Epithelial cell of esophagus (primary cell): ENCODE results near the gene MRPS22.

Source experiments
- DNase-seq: peaks from one replicate; pipeline ENCODE4 v3.0.0; 2010; ENCODE audit warnings: low read depth
- H3K4me3 ChIP-seq: 2 replicates; pipeline ENCODE4 v1.5.1; 2011; ENCODE audit warnings: mild to moderate bottlenecking, low read length, control low read depth
- TF ChIP-seq, protein P1 (sequence below): IDR thresholded peaks from 2 replicates; pipeline ENCODE4 v1.5.1; 2011; ENCODE audit warnings: low read depth, mild to moderate bottlenecking, low read length, control low read depth, inconsistent platforms; ENCODE audit not compliant: insufficient read depth; ENCODE audit errors: missing control alignments

Gene MRPS22

DNA sequence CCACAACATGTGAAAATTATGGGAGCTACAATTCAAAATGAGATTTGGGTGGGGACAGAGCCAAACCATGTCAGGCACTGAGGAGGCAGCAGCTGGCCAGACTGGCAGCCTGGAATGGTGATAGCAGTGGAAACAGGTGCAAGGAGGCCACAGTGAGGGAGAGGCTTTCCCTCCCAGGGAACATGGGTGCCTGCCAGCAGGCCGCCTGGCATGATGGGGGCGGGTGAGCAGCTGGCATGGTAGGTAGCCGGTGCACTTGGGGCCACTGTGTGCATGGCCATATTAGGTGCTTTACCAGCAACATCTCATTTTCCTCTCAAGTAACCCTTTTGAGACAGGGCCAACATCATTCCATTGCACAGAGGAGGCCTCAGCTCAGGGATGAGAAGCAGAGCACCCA is 18.3 kb upstream of the MRPS22 start:
- TF ChIP-seq, protein P1, sequence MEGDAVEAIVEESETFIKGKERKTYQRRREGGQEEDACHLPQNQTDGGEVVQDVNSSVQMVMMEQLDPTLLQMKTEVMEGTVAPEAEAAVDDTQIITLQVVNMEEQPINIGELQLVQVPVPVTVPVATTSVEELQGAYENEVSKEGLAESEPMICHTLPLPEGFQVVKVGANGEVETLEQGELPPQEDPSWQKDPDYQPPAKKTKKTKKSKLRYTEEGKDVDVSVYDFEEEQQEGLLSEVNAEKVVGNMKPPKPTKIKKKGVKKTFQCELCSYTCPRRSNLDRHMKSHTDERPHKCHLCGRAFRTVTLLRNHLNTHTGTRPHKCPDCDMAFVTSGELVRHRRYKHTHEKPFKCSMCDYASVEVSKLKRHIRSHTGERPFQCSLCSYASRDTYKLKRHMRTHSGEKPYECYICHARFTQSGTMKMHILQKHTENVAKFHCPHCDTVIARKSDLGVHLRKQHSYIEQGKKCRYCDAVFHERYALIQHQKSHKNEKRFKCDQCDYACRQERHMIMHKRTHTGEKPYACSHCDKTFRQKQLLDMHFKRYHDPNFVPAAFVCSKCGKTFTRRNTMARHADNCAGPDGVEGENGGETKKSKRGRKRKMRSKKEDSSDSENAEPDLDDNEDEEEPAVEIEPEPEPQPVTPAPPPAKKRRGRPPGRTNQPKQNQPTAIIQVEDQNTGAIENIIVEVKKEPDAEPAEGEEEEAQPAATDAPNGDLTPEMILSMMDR: no peak
- no peak for DNase-seq
- H3K4me3 ChIP-seq: no peak overlapping the region

DNA sequence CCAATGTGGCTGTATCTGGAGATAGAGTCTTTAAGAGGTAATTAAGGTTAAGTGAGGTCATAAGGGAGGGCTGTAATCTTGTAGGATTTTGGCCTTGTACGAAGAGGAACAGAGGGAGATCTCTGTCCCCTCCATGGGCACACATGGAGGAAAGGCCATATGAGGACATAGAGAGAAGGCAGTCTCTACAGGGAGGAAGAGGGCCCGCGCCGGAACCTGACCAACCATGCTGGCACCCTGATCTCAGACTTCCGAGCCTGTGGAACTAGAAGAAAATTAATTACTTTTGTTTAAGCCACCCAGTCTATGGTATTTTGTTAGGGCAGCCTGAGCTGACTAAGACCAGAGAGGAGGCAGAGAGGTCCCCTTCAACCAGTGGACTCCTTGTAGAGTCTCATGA is 17.7 kb upstream of the MRPS22 start:
- no peak overlapping the region for H3K4me3 ChIP-seq
- TF ChIP-seq, protein P1: no peak
- DNase-seq: no peak

DNA sequence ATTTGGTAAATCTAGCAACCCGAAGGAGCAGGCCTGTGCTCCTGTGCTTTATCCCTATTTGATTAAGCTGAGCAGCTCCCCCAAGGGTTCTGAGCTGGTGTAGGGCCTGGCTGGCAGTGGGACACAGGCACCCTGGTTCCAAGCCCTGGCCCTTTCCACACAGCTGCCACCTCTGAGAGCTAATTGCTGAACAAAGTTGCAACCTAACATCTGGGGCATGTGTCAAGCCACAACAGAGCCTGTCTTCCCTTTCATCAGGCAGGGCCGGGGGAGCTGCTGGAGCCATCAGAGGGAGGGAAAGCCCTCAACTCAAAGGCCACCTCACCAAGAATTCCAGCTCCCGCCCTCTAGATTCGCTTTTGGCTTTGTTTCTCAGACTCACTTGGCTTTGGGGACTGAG is 17.1 kb upstream of the MRPS22 start:
- no peak for DNase-seq
- TF ChIP-seq, protein P1: no peak
- H3K4me3 ChIP-seq: no peak overlapping the region

DNA sequence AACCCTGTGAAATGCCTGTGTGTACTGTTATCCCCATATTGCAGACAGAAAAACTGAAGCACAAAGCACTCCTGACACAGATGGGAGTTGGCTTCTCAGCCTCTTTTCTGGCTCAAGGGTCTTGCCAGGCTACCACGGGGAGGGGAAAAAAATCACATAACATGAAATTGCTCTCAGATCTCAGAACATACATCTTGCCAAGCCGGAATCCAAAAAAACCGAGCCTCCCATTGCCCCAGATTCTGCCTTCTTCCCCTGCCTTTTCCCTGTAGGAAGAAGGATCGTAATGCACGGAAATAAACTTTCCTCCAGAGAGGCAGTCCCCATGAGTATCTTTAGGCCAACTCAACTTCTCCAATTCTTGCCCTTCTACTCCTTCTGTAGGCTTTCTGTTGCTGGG is 16.6 kb upstream of the MRPS22 start:
- no peak overlapping the region for H3K4me3 ChIP-seq
- DNase-seq: no peak
- TF ChIP-seq, protein P1: no peak

DNA sequence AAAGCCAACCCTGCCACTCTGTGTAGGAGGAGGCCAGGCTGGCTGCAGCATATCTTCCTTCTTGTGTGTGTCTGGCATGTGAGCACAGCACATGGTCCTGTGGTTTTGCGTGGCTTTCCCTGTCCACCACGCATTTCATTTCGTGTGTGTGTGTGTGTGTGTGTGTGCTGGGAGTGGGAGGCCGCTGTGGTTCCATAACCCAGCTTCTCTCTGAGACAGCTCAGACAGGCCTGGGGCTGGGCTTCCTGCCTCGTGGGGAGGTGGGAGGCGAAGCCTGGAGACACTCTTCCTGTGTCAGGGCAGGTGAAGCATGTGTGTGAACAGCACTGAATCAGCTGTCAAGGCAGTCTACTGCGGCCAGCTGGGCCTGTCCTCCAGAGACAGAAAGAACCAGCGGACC is 16.0 kb upstream of the MRPS22 start:
- TF ChIP-seq, protein P1: no peak

DNA sequence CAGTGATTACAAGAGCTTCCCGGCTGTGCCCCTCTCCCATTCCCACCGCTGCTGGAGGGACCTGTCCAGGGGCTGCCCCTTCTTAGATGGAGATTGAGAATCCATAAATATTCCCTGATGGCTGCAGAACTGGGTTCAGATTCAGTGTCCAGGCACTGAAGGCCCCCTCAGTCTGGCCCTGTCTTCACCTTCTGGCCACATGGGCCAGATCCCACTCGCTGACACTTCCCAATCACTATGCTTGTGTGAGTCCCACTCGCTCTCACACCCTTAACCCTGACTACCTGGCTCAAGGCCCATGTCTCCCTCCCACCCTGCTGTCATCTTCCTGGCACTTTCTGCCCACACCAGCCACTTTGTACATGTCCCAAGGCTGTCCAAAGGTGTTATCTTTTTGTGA is 15.5 kb upstream of the MRPS22 start:
- DNase-seq: no peak
- TF ChIP-seq, protein P1: no peak
- H3K4me3 ChIP-seq: no peak overlapping the region

More for the DNA sequence above, 16.0 kb upstream of the MRPS22 start:
- no peak for DNase-seq
- no peak overlapping the region for H3K4me3 ChIP-seq

DNA sequence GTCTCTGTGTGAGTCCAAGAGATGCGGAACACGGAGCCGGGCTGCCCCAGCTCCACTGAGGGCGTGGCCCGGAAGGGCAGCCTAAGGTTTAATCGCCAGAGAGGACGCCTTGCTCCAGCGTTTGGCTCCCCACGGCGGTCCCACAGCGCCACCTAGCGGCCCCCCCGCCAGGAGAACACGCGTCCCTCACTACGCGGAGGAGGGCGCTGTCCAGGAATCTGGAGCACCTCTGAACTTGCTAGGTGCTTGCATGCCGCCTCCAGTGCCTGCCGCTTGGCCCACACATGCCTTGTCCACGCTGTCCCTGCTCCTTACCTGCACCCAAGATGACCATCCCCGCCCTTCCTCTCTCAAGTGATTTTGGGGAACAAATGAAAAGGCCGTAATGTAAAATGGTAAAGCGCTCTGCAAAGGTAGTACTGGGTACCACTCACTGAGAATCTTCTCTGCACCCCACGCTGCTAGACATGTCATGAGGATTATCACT is 14.4 kb upstream of the MRPS22 start:
- TF ChIP-seq, protein P1: peak; percentile 95
- DNase-seq: peak; percentile 84
- no peak overlapping the region for H3K4me3 ChIP-seq
